ENCODE results near the gene PTCSC3.

Gene PTCSC3

GRCh38 chr14:36087411-36087810, 89.1 kb downstream of the PTCSC3 start:
- no peak overlapping the region for H3K27ac ChIP-seq
- TF ChIP-seq CTCF (conservative IDR thresholded peaks at IDR 0.05), result no peak

GRCh38 chr14:36086629-36087395, 89.7 kb downstream of the PTCSC3 start:
- TF ChIP-seq CTCF (conservative IDR thresholded peaks at IDR 0.05), result no peak
- no peak overlapping the region for H3K27ac ChIP-seq

- TF ChIP-seq CTCF (conservative IDR thresholded peaks at IDR 0.05), result no peak
- no peak overlapping the region for H3K27ac ChIP-seq
Observed at GRCh38 chr14:36085861-36086260, 90.7 kb downstream of the PTCSC3 start.

All from VCaP (cell line).